ENCODE measurements around the gene TRIM67.

DNA sequence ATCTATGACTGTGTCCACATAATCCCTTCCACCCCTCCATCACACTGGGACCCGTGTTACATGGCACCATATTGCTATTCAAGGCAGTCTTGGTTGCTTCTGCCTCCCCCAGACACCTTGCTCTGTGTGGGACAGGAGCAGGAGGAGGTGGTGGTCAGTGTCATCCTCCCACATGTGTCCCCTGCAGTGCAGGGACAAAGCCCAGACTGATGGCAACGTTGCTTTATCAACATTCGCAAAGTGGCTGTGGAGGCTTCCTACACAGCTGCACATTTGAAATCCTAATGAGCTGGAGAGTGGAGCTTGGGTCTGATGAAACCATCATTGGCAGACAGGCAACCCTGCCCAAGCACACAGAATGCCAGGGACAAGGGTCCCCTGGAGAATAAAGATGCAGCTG lies 26.2 kb downstream of the TRIM67 start:
- TF ChIP-seq, protein P1, sequence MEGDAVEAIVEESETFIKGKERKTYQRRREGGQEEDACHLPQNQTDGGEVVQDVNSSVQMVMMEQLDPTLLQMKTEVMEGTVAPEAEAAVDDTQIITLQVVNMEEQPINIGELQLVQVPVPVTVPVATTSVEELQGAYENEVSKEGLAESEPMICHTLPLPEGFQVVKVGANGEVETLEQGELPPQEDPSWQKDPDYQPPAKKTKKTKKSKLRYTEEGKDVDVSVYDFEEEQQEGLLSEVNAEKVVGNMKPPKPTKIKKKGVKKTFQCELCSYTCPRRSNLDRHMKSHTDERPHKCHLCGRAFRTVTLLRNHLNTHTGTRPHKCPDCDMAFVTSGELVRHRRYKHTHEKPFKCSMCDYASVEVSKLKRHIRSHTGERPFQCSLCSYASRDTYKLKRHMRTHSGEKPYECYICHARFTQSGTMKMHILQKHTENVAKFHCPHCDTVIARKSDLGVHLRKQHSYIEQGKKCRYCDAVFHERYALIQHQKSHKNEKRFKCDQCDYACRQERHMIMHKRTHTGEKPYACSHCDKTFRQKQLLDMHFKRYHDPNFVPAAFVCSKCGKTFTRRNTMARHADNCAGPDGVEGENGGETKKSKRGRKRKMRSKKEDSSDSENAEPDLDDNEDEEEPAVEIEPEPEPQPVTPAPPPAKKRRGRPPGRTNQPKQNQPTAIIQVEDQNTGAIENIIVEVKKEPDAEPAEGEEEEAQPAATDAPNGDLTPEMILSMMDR (IDR thresholded peaks at IDR 0.05) = no peak
- TF ChIP-seq EZH2 (IDR thresholded peaks at IDR 0.05; ENCODE audit: borderline replicate concordance, insufficient read depth, low read depth, low read length, poor library complexity, severe bottlenecking) = no peak
